IPS-15b (cell line): ENCODE measurements around the gene TBC1D2B.
A peak's percentile ranks its signal among the peaks of the same experiment; 100 is the strongest.

Experiments
- H3K27me3 ChIP-seq: one replicate; pipeline ENCODE4 v1.6.1; 2013; ENCODE audit warnings: low read length; ENCODE audit not compliant: control insufficient read depth, insufficient read depth
- H3K36me3 ChIP-seq: one replicate; pipeline ENCODE4 v1.6.1; 2013; ENCODE audit warnings: low read length; ENCODE audit not compliant: control insufficient read depth, insufficient read depth
- H3K4me1 ChIP-seq: one replicate; pipeline ENCODE4 v1.6.1; 2013; ENCODE audit warnings: mild to moderate bottlenecking, low read length; ENCODE audit not compliant: control insufficient read depth, insufficient read depth
- H3K4me3 ChIP-seq: one replicate; pipeline ENCODE4 v1.5.1; 2013; ENCODE audit warnings: low read depth, low read length
- H3K9ac ChIP-seq: one replicate; pipeline ENCODE4 v1.6.1; 2013; ENCODE audit warnings: low read depth, mild to moderate bottlenecking, low read length
- H3K9me3 ChIP-seq: one replicate; pipeline ENCODE4 v1.6.1; 2013; ENCODE audit warnings: mild to moderate bottlenecking, low read length; ENCODE audit not compliant: control insufficient read depth, insufficient read depth

The TBC1D2B gene

GRCh38 chr15:78077053-78077870, at the start of gene TBC1D2B:
Gene TBC1D2B, minus strand, starts transcription at chr15:78077711. Its CDS starts 59 bp downstream, at chr15:78077652.
- H3K4me1 ChIP-seq: no peaks in the 10 kb centered on the region
- peak within 1 kb of the TSS; percentile 54 for H3K9ac ChIP-seq
- H3K27me3 ChIP-seq: peaks cover 3% of the 10 kb centered on the region
- peak within 1 kb of the TSS; percentile 84 for H3K4me3 ChIP-seq
- H3K9me3 ChIP-seq: no peaks in the 10 kb centered on the region
- no peaks in the 10 kb centered on the region for H3K36me3 ChIP-seq

GRCh38 chr15:78125267-78125666, 47.8 kb upstream of the TBC1D2B start:
- Histone ChIP-seq H3K4me3 (no peak overlapping the region), H3K27me3 (no peaks in the 10 kb centered on the region), H3K36me3 (peaks cover 3% of the 10 kb centered on the region), H3K4me1 (peaks cover 15% of the 10 kb centered on the region), H3K9me3 (no peaks in the 10 kb centered on the region), H3K9ac (no peak overlapping the region)

GRCh38 chr15:78120523-78120922, 43.0 kb upstream of the TBC1D2B start:
- H3K36me3 ChIP-seq: peaks cover 3% of the 10 kb centered on the region
- H3K27me3 ChIP-seq: no peaks in the 10 kb centered on the region
- peaks cover 12% of the 10 kb centered on the region for H3K4me1 ChIP-seq
- H3K9me3 ChIP-seq: no peaks in the 10 kb centered on the region
- no peak overlapping the region for H3K9ac ChIP-seq
- H3K4me3 ChIP-seq: no peak overlapping the region

- no peak overlapping the region for H3K9ac ChIP-seq
- no peaks in the 10 kb centered on the region for H3K27me3 ChIP-seq
- H3K4me3 ChIP-seq: no peak overlapping the region
- H3K36me3 ChIP-seq: peaks cover under 1% of the 10 kb centered on the region
- no peaks in the 10 kb centered on the region for H3K9me3 ChIP-seq
- H3K4me1 ChIP-seq: no peaks in the 10 kb centered on the region
Observed at GRCh38 chr15:78112551-78112950, 35.0 kb upstream of the TBC1D2B start.

GRCh38 chr15:78111788-78112187, 34.3 kb upstream of the TBC1D2B start:
- Histone ChIP-seq H3K9me3 (no peaks in the 10 kb centered on the region), H3K27me3 (no peaks in the 10 kb centered on the region), H3K4me1 (no peaks in the 10 kb centered on the region), H3K36me3 (peaks cover 5% of the 10 kb centered on the region), H3K9ac (no peak overlapping the region), H3K4me3 (no peak overlapping the region)

GRCh38 chr15:78110916-78111475, 33.5 kb upstream of the TBC1D2B start:
- Histone ChIP-seq H3K4me3 (no peak overlapping the region), H3K9me3 (no peaks in the 10 kb centered on the region), H3K27me3 (no peaks in the 10 kb centered on the region), H3K9ac (no peak overlapping the region), H3K36me3 (peaks cover 5% of the 10 kb centered on the region), H3K4me1 (no peaks in the 10 kb centered on the region)

GRCh38 chr15:78110096-78110495, 32.6 kb upstream of the TBC1D2B start:
- Histone ChIP-seq H3K36me3 (peaks cover 5% of the 10 kb centered on the region), H3K9me3 (no peaks in the 10 kb centered on the region), H3K27me3 (no peaks in the 10 kb centered on the region), H3K9ac (no peak overlapping the region), H3K4me1 (no peaks in the 10 kb centered on the region), H3K4me3 (no peak overlapping the region)

- no peaks in the 10 kb centered on the region for H3K4me1 ChIP-seq
- no peak overlapping the region for H3K9ac ChIP-seq
- H3K27me3 ChIP-seq: no peaks in the 10 kb centered on the region
- H3K4me3 ChIP-seq: no peak overlapping the region
- H3K9me3 ChIP-seq: no peaks in the 10 kb centered on the region
- peaks cover 9% of the 10 kb centered on the region for H3K36me3 ChIP-seq
Observed at GRCh38 chr15:78109156-78109555, 31.6 kb upstream of the TBC1D2B start.

- no peaks in the 10 kb centered on the region for H3K9me3 ChIP-seq
- H3K27me3 ChIP-seq: no peaks in the 10 kb centered on the region
- no peak overlapping the region for H3K4me3 ChIP-seq
- peaks cover 14% of the 10 kb centered on the region for H3K36me3 ChIP-seq
- H3K4me1 ChIP-seq: no peaks in the 10 kb centered on the region
- no peak overlapping the region for H3K9ac ChIP-seq
Observed at GRCh38 chr15:78108300-78109084, 31.0 kb upstream of the TBC1D2B start.

- H3K27me3 ChIP-seq: no peaks in the 10 kb centered on the region
- peaks cover 14% of the 10 kb centered on the region for H3K36me3 ChIP-seq
- H3K4me1 ChIP-seq: no peaks in the 10 kb centered on the region
- no peaks in the 10 kb centered on the region for H3K9me3 ChIP-seq
- H3K9ac ChIP-seq: no peak overlapping the region
- no peak overlapping the region for H3K4me3 ChIP-seq
Observed at GRCh38 chr15:78107471-78107870, 30.0 kb upstream of the TBC1D2B start.

GRCh38 chr15:78105476-78106241, 28.1 kb upstream of the TBC1D2B start:
- H3K9ac ChIP-seq: no peak overlapping the region
- no peak overlapping the region for H3K4me3 ChIP-seq
- no peaks in the 10 kb centered on the region for H3K9me3 ChIP-seq
- H3K36me3 ChIP-seq: peaks cover 14% of the 10 kb centered on the region
- no peaks in the 10 kb centered on the region for H3K4me1 ChIP-seq
- no peaks in the 10 kb centered on the region for H3K27me3 ChIP-seq
